Effector CD8-positive, alpha-beta T cell (primary cell): Measurements from ENCODE around the gene MAN2B2.

ENCODE experiments used
- DNase-seq: peaks from one replicate; lab custom pipeline; 2025; lab: John Stamatoyannopoulos, UW

MAN2B2 gene

DNA sequence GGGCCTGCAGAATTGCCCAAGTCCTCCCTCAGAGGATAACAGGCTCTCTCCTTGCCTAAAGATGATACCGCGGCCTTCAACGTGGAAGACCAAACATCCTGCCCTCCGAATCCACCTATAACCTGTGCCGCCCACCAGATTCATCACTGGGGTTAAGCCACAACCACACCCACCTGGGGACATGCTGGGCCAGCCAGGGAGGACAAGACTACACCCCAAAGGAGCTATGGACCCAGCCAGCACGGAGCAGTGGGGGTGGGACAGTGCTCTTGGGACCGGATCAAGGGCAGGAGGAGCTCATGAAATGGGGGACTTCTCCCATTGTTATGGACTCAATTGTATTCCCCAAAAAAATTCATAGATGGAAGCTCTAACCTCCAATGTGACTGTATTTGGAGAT is 6.8 kb upstream of the MAN2B2 start:
- DNase-seq: no peak

DNA sequence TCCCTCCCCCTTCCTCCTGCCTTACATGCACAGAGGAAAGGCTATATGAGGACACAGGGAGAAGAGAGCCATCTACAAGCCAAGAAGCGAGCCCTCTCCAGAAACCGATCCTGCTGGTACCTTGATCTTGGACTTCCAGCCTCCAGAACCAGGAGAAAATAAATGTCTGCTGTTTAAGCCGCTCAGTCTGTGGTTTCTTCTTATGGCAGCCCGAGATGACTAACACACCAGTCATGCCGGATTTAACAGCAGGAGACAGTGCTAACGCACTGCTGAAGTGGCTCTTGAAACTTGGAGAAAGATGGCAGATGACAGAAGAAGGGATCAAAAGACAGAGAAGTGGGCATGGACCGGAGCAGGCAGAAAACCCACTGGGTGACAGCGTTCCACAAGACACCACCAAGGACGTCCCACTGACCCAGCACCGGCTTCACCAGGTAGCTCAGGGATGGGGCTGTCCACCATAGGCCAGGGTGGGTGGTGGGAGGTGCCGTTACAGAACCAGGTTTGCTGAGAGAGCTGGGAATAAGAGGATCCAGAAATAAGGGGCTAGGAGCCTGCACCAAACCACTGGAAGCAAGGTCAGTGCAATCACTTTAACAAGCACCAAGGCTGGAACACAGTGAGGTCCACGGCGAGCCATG is 6.2 kb upstream of the MAN2B2 start:
- DNase-seq: no peak

DNA sequence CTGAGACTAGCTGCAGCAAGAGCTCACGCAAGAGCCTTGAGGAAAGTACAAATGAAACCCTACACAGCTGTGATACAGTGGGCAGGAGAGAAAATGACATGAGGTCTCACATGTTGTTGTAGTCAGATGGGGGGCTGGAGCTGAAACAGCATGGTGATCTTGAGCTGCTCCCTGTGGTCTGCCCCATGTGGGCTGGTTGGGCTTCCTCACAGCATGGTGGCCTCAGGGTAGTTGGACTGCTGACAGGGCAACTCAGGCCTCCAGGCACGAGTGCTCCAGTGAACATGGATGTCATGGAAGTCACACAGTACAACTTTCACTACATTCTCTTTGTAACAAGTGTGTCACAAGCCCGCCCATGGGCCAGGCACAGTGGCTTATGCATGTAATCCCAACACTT is 3.4 kb upstream of the MAN2B2 start:
- DNase-seq: no peak

DNA sequence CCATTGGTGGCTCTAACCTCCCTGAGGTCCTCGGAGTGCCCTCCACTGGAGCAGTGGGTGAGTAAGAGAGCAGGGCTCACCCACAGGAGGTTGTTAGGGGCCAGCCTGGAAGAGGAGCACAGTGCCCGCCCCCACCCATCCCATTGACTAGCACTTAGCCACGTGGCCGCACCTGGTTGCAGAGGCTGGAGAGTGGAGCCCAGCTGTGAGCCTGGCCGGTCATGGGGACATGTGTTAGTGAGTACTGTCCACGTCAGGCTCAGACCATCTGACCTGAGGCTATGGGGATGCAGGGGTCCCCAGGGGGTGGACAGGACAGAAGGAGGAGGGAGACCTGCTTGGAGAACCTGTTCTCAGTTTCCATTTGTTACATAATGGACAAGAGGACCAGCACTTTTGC is 1.4 kb upstream of the MAN2B2 start:
- DNase-seq: no peak

DNA sequence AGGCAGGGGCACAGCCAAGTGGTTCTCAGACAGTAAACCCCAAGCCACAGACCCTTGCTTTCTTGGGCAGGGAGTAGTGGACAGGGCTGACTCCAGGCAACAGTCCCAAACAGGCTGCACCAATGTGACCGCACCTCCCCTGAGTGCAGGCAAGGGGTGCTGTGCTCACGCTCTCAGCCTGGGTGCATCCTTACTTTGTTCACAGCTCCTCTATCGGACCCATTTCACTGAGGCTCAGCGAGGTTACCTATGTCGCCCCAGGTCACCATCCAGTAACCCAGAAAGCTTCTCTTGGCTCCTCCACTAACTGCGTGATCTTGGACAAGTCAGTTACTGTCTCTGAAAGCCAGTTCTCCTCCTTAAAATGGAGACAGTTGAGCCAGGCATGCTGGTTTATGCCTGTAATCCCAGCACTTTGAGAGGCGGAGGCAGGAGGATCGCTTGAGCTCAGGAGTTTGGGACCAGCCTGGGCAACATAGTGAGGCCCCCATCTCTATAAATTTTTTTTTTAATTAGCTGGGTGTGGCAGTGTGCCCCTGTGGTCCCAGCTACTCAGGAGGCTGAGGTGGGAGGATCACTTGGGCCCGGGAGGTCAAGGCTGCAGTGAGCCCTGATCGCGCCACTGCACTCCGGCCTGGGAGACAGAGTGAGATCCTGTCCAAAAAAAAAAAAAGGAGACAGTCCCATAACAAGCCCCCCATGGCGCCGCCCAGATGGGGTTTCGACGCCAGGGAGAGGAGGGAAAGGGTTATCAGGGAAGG is 823 bp upstream of the MAN2B2 start:
- no peak for DNase-seq

DNA sequence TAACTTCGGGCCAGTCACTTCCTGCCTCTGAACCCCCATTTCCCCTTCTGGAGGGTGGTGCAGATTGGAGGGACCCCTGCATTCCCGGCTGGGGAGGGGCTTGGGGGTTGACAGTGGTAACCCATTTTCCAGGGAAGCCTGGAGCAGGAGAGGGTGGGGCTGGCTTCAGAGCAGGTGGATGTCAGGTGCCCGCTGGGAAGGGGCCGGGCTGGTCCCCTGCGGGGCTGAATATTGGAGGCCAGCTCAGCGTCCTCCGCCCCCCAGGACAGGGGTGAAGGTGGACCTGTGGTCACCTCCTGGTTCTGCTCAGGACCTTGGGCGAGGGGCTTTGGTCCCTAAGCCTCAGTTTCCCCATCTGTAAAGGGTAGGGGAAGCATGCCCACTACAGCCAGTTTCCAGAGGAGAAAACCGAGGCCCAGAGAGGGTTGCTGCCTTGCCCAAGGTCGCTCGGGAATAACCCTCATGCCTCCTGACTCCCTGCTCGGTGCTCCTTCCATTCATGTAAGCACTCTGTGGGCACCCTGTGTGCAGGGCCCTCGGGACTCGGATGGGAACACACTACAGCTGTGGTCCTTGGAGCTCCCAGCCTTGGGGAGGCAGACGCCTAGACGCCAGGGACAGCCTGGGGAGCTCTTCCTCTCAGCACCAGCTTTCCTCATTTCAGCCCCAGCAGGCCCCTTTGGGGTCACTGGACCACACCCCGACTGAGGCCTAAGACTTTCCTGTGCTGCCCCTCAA is 683 bp downstream of the MAN2B2 start:
- DNase-seq: no peak

DNA sequence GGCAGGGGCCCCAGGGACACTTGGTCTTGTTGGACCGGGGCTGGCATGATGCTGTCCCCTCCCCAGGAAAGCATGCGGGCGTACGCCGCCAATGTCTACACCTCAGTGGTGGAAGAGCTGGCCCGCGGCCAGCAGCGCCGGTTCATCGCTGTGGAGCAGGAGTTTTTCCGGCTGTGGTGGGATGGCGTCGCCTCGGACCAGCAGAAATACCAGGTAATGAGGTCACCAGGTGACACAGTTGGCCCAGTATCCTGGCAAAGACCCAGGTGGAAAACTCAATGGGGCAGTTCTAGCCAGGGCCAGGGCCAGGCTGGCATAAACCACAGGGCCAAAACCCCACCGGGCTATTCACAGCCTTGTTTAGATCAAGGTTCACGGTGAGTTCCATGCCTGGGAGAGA is 1.5 kb downstream of the MAN2B2 start:
- no peak for DNase-seq

DNA sequence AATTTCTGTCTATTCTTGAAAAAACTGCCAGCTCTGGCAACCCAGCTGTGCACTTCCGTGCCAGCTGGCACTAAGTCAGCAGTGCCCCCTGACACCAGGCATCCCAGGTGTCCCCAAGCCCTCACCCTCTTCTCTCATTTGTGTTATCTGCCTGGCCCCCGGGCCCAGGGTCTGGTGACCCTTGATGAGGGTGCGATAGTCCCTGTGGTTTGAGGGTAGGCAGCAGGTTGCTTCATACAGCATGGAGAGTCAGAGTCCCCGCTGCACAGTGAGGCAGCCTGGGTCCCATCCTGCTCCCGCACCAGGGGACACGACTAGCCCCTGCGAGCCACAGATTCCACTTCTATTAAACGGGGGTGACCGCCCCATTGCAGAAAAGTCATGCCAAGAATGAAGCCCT is 1.9 kb downstream of the MAN2B2 start:
- DNase-seq: no peak

DNA sequence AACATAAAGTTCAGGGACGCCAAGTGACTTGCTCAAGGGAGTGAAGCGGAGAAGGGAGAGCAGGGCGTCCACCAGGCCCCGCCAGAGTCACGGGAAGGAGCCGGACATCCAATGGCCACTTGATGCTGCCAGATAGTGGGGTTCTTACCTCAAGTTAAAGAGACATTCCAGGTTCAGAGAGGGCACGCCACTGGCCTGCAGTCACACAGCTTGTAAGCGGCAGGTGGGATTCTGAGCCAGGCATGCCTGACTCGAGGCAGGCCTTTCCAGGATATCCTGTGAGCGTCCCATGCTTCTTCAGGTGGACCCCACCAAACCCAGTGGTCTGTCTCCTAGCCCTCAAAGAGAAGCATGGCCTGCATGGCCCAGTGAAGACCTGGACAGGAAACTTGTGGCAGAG is 2.4 kb downstream of the MAN2B2 start:
- DNase-seq: no peak

DNA sequence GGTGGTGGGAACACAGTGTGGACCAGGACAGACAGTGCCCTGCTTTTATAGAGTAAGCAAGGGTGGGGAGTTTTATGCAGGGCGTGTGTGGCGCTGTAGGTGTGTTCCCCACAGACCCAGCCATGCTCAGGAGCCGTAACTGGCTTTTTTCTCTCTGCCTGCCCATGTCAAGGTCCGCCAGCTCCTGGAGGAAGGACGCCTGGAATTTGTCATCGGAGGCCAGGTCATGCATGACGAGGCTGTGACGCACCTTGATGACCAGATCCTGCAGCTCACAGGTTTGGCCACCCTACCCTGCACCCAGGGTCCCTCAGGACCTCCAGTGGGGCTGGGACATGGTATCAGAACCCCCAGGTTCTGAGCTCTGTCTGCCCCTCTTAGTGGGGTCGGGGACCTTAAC is 3.2 kb downstream of the MAN2B2 start:
- no peak for DNase-seq

DNA sequence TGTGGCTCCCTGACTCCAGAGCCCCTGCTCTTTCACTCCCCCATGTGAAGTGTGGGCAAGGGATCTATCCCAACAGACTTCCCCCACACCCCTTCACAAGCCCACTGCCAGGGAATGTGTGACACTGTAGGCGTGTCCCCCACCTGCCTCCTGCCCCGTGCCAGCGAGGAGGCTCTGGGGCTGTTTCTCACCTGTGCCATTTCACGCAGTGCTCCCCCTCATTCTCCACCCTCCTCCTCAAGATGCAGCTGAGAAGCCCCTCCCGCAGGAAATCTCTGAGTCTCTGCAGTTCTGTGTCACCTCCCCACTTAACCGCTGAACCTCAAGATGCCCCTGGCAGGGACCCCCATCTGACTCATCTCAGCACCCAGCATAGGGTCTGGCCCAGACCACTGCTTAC is 5.4 kb downstream of the MAN2B2 start:
- no peak for DNase-seq

DNA sequence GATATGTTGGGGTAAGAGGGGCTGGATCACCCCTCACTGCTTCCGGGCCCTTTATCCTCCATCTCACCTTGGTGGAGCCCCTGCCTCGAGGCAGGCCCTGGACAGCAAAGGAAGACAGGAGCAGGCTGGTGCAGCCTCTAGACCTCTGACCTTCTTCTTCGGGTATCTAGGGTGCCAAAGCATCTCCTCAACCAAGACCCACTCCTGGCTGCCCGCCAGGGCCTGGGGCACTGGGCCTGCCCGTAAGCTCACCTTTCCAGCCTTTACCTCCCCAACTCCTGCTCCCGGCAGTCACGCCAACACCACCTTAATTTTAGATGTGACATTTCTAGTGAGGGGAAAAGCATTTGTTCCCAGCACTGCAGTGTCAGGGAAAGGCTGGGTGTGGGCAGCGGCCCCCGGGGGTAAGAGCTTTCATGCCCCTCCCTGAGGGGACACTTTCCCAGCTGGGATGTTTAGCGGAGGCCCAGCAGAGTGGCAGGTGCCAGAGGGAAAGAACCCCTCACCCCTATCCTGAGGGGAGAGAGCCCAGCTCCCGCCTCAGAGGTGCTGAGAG is 6.7 kb downstream of the MAN2B2 start:
- DNase-seq: no peak

DNA sequence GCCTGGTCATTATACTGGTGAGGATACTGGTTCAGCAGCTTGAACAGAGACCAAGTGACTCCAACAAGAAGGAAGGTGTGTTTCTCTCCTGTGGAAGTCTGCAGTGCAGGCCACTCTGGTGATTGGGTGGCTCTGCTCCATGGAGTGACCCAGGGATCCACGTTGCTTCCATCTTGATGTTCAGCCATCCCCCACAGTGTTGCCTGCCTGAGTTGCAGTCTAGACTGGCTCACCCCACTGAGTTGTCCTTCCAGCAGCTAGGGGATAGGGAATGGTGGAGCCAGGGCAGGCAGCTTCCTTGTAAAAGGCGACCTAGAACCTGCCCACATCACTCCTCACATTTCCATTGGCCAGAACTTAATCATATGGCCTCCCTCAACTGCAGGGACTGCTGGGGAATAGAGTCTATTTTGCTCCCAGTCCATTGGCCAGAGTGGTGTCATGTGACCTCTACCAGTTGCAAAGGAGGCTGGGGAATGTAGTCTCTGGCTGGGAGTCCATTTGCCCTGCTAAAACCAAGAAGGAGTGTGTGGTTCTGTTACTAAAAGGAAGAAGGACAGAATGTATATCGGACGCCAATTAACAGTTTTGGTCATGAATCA is 8.0 kb downstream of the MAN2B2 start:
- no peak for DNase-seq

DNA sequence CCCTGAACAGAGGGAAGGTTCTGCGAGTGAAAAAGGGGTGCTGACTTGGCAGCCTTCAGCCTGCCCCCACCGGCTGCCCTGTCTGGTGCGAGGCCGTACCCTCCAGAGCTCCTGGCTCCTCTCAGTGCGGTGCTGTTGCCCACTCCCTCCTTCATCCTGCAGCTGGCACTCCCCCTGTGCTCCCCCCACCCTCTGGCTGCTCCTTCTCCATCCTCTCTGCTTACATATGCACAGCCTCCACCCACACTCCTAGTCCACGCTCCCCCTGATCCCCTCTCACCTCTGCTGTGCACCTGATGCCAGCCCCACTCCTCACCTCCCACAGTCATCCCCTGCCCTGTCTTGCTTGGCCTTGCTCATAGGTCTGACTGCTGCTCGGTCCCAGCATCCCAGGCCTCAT is 9.9 kb downstream of the MAN2B2 start:
- DNase-seq: no peak

DNA sequence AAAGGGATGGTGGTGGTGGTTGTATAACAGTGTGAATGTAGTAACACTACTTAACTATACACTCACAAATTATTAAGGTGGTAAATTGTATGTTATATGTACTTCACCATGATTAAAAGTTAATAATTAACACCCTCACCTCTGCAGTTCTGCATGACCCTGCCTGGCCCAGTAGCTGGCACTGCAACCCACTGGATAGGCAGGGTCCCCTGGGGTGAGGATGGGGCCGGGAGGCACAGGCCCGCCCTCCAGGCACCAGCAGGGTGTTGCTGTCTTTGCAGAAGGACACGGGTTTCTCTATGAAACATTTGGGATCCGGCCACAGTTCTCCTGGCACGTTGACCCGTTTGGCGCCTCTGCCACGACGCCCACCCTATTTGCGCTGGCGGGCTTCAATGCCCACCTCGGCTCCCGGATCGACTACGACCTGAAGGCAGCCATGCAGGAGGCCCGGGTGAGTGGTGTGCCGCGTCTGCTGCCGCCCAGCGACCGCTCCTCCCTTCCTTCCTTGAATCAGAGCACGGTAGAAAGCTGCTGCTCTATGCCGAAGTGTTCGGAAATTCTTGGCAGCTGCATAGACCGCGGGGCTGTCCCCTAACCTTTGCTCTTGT is 11.8 kb downstream of the MAN2B2 start:
- DNase-seq: no peak

DNA sequence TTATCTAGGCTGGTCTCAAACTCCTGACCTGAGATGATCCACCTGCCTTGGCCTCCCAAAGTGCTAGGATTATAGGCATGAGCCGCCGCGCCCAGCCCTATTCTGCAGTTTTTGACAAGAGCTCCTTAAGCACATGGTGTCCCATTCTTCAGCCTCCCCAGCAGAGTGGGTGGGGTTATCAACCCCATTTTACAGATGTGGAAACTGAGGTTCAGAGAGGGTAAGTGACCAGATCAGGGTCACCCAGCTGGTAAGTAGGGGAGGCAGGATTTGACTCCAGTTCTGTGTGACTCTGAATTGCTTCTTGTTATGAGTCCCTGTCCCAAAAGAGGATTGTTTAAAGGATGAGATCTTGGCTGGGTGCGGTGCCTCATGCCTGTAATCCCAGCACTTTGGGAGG is 14.5 kb downstream of the MAN2B2 start:
- DNase-seq: no peak

DNA sequence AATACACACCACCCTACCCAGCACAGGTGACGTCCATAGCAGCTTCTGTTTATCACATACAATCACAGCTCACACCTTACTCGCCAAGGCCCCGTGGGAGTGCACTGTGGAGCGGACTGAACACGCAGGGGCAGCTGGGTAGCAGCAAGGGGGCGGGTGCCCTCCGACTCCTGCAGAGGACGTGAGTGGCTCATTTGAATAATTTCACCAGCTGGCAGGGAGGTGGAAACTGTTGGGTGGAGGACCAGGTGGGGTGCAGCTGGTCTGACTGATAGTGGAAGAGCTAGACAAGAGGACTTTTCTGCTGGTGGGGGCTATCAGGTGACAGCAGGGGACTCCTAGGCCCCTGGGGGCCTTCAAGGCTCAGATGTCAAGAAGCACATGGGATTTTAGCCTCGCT is 16.3 kb downstream of the MAN2B2 start:
- DNase-seq: no peak

DNA sequence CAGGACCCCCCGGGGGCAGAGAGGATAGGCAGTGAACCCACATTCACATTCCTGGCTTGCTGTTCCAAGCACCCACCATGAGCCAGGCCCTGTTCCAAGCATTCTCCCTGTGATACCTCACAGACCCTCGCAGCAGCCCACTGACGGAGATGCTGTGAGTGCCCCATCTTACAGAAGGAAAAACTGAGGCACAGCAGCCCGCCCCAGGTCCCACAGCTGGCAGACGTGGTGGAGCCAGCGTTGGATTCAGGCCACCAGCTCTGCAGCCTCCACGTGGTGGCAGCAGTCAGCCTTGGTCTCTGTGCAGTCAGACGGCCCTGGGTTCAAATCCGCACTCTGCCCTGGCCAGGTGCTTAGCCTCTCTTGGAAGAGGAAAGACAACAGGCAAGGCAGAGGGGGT is 16.8 kb downstream of the MAN2B2 start:
- DNase-seq: no peak

DNA sequence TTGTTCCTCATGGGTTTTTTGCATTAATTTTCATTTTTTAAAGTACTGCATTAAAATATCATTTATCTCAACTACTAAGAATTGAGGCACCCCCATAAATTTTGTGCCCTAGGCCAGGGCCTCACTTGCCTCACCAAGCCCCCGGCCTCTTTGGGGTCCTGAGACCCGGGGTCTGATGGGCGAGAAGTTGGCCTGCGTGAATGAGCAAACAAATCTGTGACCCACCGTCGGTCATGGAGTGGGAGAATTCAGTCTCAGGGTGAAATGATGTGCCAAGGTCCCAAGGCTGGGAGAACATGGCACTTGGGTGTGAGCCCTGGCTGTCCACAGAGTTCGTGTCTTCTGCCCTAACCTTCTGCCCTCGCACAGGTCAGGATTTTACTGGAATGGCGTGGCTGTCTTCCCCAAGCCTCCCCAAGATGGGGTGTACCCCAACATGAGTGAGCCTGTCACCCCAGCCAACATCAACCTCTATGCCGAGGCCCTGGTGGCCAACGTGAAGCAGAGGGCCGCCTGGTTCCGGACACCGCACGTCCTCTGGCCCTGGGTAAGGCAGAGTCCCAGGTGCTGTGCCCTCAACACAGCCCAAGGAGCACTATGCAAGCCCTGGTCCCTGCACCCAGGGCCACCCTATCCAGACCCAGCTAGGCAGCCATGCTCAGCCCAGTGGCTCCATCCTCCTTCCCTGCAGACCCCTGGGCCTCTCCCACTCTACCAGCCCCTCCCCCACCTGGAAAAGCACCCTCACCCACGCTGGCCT is 18.0 kb downstream of the MAN2B2 start:
- no peak for DNase-seq

DNA sequence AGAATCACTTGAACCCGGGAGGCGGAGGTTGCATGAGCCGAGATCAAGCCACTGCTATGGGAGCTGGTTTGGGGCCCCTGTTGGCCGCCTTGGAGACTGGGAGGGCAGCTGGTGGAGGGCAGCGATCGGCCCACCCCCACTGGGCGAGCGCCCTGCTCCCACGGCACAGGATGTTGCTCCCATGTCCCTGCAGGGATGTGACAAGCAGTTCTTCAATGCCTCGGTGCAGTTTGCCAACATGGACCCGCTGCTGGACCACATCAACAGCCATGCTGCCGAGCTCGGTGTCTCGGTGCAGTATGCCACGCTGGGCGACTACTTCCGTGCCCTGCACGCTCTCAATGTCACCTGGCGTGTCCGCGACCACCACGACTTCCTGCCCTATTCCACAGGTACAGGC is 19.4 kb downstream of the MAN2B2 start:
- no peak for DNase-seq

DNA sequence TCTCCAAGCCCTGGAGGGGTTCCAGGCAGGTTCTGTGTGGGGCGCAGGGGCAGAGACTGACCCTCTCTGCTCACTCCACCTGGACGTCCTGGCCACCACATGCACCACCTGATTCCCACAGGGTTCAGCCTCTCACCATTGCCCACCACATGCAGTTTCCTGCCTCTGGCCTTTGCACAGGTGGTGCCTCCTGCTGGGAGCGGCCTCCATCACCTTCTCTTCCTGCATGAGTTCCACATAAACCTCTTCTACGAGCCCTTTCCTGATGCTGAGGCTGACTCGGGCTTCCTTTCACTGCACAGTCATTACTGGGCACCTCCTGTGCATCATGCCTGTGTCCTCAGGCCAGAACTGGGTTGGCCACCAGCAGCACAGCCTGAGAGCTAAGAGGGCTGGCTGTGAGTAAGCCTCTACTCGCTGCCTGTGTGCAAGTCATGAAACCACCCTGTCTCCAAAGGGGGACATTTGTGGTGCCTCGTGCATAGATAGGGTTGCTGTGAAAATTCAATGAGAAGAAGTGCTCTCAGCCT is 19.9 kb downstream of the MAN2B2 start:
- DNase-seq: no peak
